Neutrophil (primary cell): Measurements from ENCODE around the gene TAF1B.
"Not testable (repeated sequence)": the region's sequence is repeated elsewhere in the genome, so short reads cannot be mapped to it uniquely, and the experiment has no call there.

Experiments used
- H3K27ac ChIP-seq: fragments of 200-600 bp; sonication (generic); 2 replicates; pipeline ENCODE4 v1.5.1; 2016; ENCODE audit warnings: mild to moderate bottlenecking, moderate library complexity
- H3K27me3 ChIP-seq: fragments of 200-600 bp; sonication (generic); 2 replicates; pipeline ENCODE4 v1.6.0; 2016; ENCODE audit warnings: mild to moderate bottlenecking
- H3K36me3 ChIP-seq: fragments of 200-600 bp; sonication (generic); 2 replicates; pipeline ENCODE4 v1.5.1; 2017
- H3K4me1 ChIP-seq, 2 experiments: fragments of 200-600 bp in 1 of 2; sonication (generic) in 1 of 2; 1 replicate in 1 of 2; 2 replicates in 1 of 2; pipeline versions ENCODE4 v1.5.1 to v1.6.1; 2013 to 2016; ENCODE audit warnings: low read depth in 1 of 2, low read length in 1 of 2, mild to moderate bottlenecking in 1 of 2, moderate library complexity in 1 of 2; ENCODE audit not compliant: control insufficient read depth in 1 of 2, insufficient read depth in 1 of 2
- H3K4me3 ChIP-seq, 2 experiments: fragments of 200-600 bp in 1 of 2; sonication (generic) in 1 of 2; 1 replicate in 1 of 2; 2 replicates in 1 of 2; pipeline ENCODE4 v1.5.1; 2013 to 2016; ENCODE audit warnings: low read depth in 1 of 2, low read length in 1 of 2, mild to moderate bottlenecking in 1 of 2, moderate library complexity in 1 of 2
- H3K9me3 ChIP-seq: fragments of 200-600 bp; sonication (generic); 2 replicates; pipeline ENCODE4 v1.5.1; 2016
- TF ChIP-seq, protein P1 (sequence below): fragments of 200-600 bp; sonication (generic); IDR thresholded peaks from 2 replicates; pipeline ENCODE4 v1.5.1; 2016; ENCODE audit warnings: antibody characterized with exemption

Gene TAF1B

DNA sequence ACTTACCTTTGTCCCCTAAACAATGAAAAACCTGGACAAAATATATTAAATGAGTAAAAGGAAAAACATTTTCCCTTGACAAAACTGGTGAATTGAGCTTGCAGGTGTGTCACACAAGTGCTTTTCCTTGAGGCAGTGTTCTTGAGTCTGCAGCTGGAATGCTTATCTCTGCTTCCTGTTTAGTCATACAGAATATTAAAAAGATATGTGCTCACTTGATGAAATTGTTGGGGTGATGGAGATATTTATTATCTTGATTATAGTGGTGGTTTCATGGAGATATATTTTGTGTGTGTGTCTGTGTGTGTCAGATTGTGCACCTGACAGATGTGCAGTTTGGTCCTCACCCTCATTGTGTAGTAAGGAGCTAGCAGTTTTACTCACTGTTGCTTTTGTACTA, 3.3 kb downstream of the TAF1B start:
- Histone ChIP-seq H3K27me3 (no peaks in the 10 kb centered on the region), H3K4me3 (no peak overlapping the region)
- TF ChIP-seq, protein P1, sequence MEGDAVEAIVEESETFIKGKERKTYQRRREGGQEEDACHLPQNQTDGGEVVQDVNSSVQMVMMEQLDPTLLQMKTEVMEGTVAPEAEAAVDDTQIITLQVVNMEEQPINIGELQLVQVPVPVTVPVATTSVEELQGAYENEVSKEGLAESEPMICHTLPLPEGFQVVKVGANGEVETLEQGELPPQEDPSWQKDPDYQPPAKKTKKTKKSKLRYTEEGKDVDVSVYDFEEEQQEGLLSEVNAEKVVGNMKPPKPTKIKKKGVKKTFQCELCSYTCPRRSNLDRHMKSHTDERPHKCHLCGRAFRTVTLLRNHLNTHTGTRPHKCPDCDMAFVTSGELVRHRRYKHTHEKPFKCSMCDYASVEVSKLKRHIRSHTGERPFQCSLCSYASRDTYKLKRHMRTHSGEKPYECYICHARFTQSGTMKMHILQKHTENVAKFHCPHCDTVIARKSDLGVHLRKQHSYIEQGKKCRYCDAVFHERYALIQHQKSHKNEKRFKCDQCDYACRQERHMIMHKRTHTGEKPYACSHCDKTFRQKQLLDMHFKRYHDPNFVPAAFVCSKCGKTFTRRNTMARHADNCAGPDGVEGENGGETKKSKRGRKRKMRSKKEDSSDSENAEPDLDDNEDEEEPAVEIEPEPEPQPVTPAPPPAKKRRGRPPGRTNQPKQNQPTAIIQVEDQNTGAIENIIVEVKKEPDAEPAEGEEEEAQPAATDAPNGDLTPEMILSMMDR, result no peak

DNA sequence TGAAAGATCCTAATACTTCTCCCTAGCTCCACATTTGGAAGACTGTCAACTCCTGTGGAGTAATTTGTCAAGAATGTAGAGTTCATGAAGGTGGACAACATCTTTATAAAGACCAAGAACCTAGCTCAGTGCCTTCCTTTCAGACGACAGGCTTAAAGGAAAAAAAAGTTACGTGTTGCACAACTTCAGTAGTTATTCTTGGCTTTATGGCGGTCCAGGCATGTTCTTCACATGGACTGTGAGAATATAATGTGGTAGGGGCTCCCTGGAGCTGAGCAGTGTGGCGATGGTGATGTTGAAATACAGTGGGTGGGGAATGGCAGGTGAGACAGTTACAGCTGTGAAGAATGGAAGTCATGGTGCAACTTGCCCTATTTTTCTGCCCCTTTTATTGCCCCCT, 3.9 kb downstream of the TAF1B start:
- no peaks in the 10 kb centered on the region for H3K9me3 ChIP-seq
- H3K27me3 ChIP-seq, result no peaks in the 10 kb centered on the region
- peaks cover 9 to 15% of the 10 kb centered on the region in 2 experiments for H3K4me1 ChIP-seq
- TF ChIP-seq, protein P1, result no peak
- H3K4me3 ChIP-seq, result no peak overlapping the region
- H3K36me3 ChIP-seq, result peaks cover 3% of the 10 kb centered on the region
- H3K27ac ChIP-seq, result no peak overlapping the region

More for the DNA sequence above, 3.3 kb downstream of the TAF1B start:
- peaks cover 9 to 15% of the 10 kb centered on the region in 2 experiments for H3K4me1 ChIP-seq
- H3K9me3 ChIP-seq, result no peaks in the 10 kb centered on the region
- H3K36me3 ChIP-seq, result no peaks in the 10 kb centered on the region
- H3K27ac ChIP-seq, result no peak overlapping the region

DNA sequence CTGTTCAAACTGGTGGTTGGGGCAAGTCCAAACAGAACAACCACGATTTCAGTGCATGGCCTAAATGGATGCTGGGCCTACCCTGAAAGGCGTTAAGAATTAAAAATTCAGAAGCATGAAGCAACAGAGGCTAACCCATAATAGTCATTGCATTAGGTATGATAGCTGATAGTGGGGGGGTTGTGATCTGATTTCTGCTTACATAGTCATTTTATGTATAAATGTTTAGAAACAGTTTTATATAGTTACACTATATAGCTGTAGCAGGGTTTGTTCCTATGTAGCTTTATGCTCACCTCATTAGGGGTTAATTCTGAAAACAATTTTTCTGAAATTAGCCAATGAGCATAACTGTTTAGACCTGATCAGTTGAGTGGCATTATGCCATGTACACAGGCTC, 9.6 kb downstream of the TAF1B start:
- H3K9me3 ChIP-seq, result no peaks in the 10 kb centered on the region
- no peak overlapping the region for H3K4me3 ChIP-seq
- TF ChIP-seq, protein P1, result no peak
- H3K4me1 ChIP-seq, result no peaks in the 10 kb centered on the region
- H3K27ac ChIP-seq, result no peak overlapping the region
- H3K27me3 ChIP-seq, result no peaks in the 10 kb centered on the region
- H3K36me3 ChIP-seq, result peaks cover 25% of the 10 kb centered on the region

DNA sequence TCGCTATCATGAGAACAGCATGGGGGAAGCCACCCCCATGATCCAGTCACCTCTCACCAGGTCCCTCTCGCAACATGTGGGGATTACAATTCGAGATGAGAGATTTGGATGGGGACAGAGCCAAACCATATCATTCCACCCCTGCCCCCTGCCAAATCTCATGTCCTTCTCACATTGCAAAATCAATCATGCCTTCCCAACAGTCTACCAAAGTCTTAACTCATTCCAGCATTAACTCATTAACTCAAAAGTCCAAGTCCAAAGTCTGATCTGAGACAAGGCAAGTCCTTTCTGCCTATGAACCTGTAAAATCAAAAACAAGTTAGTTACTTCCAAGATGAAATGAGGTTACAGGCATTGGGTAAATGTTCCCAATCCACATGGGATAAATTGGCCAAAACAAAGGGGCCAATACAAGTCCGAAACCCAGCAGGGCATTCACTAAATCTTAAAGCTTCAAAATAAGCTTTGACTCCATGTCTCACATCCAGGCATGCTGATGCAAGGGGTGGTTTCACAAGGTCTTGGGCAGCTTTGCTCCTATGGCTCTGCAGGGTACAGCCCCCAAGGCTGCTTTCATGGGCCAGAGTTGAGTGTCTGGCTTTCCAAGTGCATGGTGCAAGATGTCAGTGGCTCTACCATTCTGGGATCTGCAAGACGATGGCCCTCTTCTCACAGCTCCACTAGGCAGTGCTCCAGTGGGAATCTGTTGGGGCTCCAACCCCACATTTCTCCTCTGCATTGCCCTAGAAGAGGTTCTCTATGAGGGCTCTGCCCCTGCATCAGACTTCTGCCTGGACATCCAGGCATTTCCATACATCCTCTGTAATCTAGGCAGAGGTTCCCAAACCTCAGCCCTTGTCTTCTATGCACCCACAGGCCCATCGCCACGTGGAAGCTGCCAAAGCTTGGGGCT, 14.8 kb downstream of the TAF1B start:
- Histone ChIP-seq H3K4me1 (no peaks in the 10 kb centered on the region), H3K9me3 (no peaks in the 10 kb centered on the region), H3K36me3 (peaks cover 13% of the 10 kb centered on the region), H3K27me3 (no peaks in the 10 kb centered on the region), H3K4me3 (no peak overlapping the region), H3K27ac (no peak overlapping the region)
- TF ChIP-seq, protein P1, result no peak

DNA sequence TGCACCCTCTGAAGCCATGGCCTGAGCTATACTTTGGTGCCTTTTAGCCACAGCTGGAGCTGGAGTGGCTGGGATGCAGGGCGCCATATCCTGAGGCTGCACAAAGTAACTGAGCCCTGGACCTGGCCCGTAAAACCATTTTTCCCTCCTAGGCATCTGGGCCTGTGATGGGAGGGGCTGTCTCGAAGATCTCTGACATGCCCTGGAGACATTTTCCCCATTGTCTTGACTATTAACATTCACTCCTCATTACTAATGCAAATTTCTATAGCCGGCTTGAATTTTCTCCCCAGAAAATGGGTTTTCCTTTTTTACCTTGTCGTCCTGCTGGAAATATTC, 15.4 kb downstream of the TAF1B start:
- peaks cover 12% of the 10 kb centered on the region for H3K36me3 ChIP-seq
- H3K4me1 ChIP-seq, result no peaks in the 10 kb centered on the region
- TF ChIP-seq, protein P1, result no peak

DNA sequence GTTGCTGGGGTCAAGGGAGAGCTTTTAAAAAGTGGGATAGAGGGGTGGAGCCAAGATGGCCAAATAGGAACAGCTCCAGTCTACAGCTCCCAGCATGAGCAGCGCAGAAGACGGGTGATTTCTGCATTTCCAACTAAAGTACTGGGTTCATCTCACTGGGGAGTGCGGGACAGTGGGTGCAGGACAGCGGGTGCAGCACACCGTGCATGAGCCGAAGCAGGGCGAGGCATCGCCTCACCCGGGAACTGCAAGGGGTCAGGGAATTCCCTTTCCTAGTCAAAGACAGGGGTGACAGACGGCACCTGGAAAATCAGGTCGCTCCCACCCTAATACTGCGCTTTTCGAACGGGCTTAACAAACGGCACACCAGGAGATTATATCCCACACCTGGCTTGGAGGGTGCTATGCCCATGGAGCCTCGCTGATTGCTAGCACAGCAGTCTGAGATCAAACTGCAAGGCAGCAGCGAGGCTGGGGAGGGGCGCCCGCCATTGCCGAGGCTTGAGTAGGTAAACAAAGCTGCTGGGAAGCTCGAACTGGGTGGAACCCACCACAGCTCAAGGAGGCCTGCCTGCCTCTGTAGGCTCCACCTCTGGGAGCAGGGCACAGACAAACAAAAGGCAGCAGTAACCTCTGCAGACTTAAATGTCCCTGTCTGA, 17.8 kb downstream of the TAF1B start:
- not testable (repeated sequence) for H3K9me3 ChIP-seq

More for the DNA sequence above, 15.4 kb downstream of the TAF1B start:
- Histone ChIP-seq H3K27ac (no peak overlapping the region), H3K27me3 (no peaks in the 10 kb centered on the region), H3K9me3 (no peaks in the 10 kb centered on the region), H3K4me3 (no peak overlapping the region)

More for the DNA sequence above, 17.8 kb downstream of the TAF1B start:
- not testable (repeated sequence) for H3K27ac ChIP-seq, H3K27me3 ChIP-seq, H3K36me3 ChIP-seq, H3K4me1 ChIP-seq, H3K4me3 ChIP-seq
